Esophagus squamous epithelium (tissue), 5 donors: ENCODE data around the gene GRID2. TPM values are rescaled to one million over a fixed set of nuclear protein-coding genes. Genes with fewer than 3 reads are reported as not detected.

ENCODE experiments used
- DNase-seq: peaks from one replicate; lab custom pipeline; 2025; lab: John Stamatoyannopoulos, UW
- H3K27ac ChIP-seq, 4 donors: fragments of 200-600 bp; sonication (generic); one replicate each; pipeline ENCODE4 v1.5.1; 2016 to 2019; ENCODE audit warnings: mild to moderate bottlenecking in 1 of 4
- H3K27me3 ChIP-seq, 4 donors: fragments of 200-600 bp; sonication (generic); 1 replicate in 3 of 4; 2 replicates in 1 of 4; pipeline versions ENCODE4 v1.5.1 to v1.6.0; 2017 to 2021; ENCODE audit warnings: antibody characterized with exemption in 1 of 4
- H3K36me3 ChIP-seq, 3 donors: fragments of 200-600 bp; sonication (generic); one replicate each; pipeline ENCODE4 v1.5.1; 2016 to 2019
- H3K4me1 ChIP-seq, 3 donors: fragments of 200-600 bp; sonication (generic); one replicate each; pipeline ENCODE4 v1.5.1; 2017 to 2019
- H3K4me3 ChIP-seq, 4 donors: fragments of 200-600 bp; sonication (generic); 1 replicate in 3 of 4; 2 replicates in 1 of 4; pipeline ENCODE4 v1.5.1; 2016 to 2019; ENCODE audit warnings: mild to moderate bottlenecking in 2 of 4, moderate library complexity in 1 of 4
- H3K9me3 ChIP-seq, 3 donors: fragments of 200-600 bp; sonication (generic); one replicate each; pipeline ENCODE4 v1.5.1; 2016 to 2019
- POLR2A ChIP-seq, 4 donors: fragments of 450-650 bp; IDR thresholded peaks; one replicate each; pipeline ENCODE4 v1.6.1; 2017; ENCODE audit warnings: antibody characterized with exemption in 4 of 4, mild to moderate bottlenecking in 4 of 4, moderate library complexity in 3 of 4
- WGBS, 2 donors: methylation state at CpG; one replicate each; pipeline ENCODE4 v1.1.5; 2018; 5-methylcytosine and 5-hydroxymethylcytosine counted together
- intact Hi-C: fragments of 100-400 bp; cut with DNase I; formaldehyde crosslinking; loops from one replicate; pipeline ENCODE4 v1.15.0; 2022
- total RNA-seq, 4 donors: library from RNA; depleted of rRNA; stranded (reverse); fragments of >200 nt; gene quantifications; one replicate each; pipeline ENCODE4 v1.1.0, GENCODE V29; 2016
- TF ChIP-seq, protein P1 (sequence below), 6 experiments: fragments of 450-650 bp in 4 of 6; fragments of 200-600 bp in 2 of 6; sonication (generic) in 2 of 6; IDR thresholded peaks; one replicate each; pipeline ENCODE4 v1.5.1; 2016 to 2019; ENCODE audit warnings: antibody characterized with exemption in 6 of 6, mild to moderate bottlenecking in 4 of 6, moderate library complexity in 4 of 6
- donor health status: DM: yes; HTN: yes; CAD: no.

GRID2 gene
- total RNA-seq, 4 donors from 2014 or later = not detected

DNA sequence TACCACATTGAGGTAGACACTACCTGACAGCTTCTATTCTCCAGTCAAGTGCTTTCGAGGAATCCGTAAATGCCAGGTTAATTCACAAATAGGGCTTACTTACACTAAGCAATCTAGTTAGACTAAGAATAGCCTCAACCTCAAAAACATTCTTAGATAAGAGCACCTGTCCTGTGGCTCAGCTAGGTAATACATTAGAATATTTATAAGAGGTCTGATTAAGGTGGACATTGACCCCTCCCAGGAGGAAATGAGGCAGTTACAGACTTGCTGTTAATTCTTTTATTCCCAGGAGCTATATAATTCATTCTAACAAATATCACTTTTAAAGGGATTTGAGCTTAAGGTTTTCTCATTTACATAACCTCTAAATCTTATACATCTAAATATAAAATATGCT lies 758.1 kb downstream of the GRID2 start:
- Histone ChIP-seq H3K27me3 (no peaks in the 10 kb centered on the region), H3K9me3 (no peaks in the 10 kb centered on the region), H3K36me3 (no peaks in the 10 kb centered on the region), H3K4me1 (no peaks in the 10 kb centered on the region), H3K27ac (no peak overlapping the region), H3K4me3 (no peak overlapping the region)
- no peak for TF ChIP-seq POLR2A (IDR thresholded peaks at IDR 0.05)
- TF ChIP-seq, protein P1, sequence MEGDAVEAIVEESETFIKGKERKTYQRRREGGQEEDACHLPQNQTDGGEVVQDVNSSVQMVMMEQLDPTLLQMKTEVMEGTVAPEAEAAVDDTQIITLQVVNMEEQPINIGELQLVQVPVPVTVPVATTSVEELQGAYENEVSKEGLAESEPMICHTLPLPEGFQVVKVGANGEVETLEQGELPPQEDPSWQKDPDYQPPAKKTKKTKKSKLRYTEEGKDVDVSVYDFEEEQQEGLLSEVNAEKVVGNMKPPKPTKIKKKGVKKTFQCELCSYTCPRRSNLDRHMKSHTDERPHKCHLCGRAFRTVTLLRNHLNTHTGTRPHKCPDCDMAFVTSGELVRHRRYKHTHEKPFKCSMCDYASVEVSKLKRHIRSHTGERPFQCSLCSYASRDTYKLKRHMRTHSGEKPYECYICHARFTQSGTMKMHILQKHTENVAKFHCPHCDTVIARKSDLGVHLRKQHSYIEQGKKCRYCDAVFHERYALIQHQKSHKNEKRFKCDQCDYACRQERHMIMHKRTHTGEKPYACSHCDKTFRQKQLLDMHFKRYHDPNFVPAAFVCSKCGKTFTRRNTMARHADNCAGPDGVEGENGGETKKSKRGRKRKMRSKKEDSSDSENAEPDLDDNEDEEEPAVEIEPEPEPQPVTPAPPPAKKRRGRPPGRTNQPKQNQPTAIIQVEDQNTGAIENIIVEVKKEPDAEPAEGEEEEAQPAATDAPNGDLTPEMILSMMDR (IDR thresholded peaks at IDR 0.05) = no peak
- DNase-seq = no peak
- intact Hi-C loops = no loop called here
- WGBS, 2 donors = 82 to 96% methylated on average over 2 of the region's 2 CpGs

DNA sequence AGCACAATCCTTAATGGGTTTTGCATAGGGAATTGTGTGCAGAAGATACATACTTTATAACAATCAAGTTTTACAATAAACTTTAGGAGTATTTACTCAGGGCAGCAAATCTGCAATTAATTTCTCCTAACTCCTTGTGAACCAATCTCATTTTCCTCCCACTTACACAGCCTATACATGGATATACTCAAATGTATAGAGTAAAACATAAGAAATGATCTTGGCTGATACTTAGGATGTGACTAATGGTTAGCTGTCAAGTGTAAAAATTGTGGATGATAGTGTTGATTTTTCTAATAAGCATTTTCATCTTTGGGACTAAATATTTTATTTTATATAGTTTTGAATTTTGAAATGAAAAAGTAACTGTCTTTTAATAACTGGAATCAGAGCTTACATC lies 759.6 kb downstream of the GRID2 start:
- Histone ChIP-seq H3K9me3 (no peaks in the 10 kb centered on the region), H3K27ac (no peak overlapping the region), H3K27me3 (no peaks in the 10 kb centered on the region), H3K4me3 (no peak overlapping the region), H3K36me3 (no peaks in the 10 kb centered on the region), H3K4me1 (no peaks in the 10 kb centered on the region)
- TF ChIP-seq, protein P1 (IDR thresholded peaks at IDR 0.05) = no peak
- TF ChIP-seq POLR2A (IDR thresholded peaks at IDR 0.05) = no peak
- intact Hi-C loops = no loop called here
- no peak for DNase-seq

DNA sequence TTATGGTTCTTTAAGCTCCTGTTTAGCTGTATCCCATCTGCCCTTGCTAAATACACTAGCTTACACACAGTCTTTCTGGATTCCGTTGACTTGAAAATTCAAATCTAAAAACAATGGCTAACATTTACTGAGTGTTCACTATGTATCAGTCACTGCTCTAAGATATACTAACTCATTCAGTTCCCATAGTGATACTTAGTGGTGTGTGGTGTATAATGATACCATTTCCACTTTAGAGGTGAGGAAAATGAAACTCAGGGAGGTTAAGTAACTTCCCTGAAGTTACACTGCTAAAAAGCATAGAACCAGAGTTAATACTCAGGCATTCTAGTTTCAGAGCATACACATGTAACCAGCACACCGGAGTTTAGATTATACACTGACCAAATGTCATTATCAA lies 762.0 kb downstream of the GRID2 start:
- TF ChIP-seq, protein P1 (IDR thresholded peaks at IDR 0.05) = no peak
- TF ChIP-seq POLR2A (IDR thresholded peaks at IDR 0.05) = no peak
- 84 to 95% methylated on average over 2 of the region's 2 CpGs for WGBS, 2 donors
- Histone ChIP-seq H3K27ac (no peak overlapping the region), H3K27me3 (no peaks in the 10 kb centered on the region), H3K9me3 (no peaks in the 10 kb centered on the region), H3K4me3 (no peak overlapping the region), H3K36me3 (no peaks in the 10 kb centered on the region), H3K4me1 (no peaks in the 10 kb centered on the region)
- no peak for DNase-seq
- intact Hi-C loops = no loop called here

DNA sequence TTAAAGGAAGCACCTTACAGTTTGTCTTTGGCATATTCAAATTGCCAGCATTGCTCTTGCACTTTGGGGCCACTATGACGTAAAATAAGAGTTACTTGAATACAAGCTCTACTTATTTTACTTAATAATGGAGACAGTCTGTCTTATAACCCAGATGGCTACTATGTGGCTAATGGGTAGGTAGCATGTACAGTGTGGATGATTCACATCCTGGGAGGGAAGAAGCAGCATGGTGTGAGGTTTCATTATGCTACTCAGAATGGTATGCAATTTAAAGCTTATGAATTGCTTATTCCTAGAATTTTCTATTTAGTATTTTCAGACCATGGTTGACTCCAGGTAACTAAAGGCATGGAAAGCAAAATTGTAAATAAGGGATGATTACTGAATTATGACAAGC lies 763.0 kb downstream of the GRID2 start:
- no peaks in the 10 kb centered on the region for H3K4me1 ChIP-seq
- H3K27ac ChIP-seq = no peak overlapping the region
- no peak overlapping the region for H3K4me3 ChIP-seq
- no peak for TF ChIP-seq POLR2A (IDR thresholded peaks at IDR 0.05)
- TF ChIP-seq, protein P1 (IDR thresholded peaks at IDR 0.05) = no peak
- H3K27me3 ChIP-seq = no peaks in the 10 kb centered on the region
- 75 to 78% methylated on average over 1 of the region's 1 CpG for WGBS, 2 donors
- intact Hi-C loops = no loop called here
- no peak for DNase-seq
- no peaks in the 10 kb centered on the region for H3K9me3 ChIP-seq
- H3K36me3 ChIP-seq = no peaks in the 10 kb centered on the region

DNA sequence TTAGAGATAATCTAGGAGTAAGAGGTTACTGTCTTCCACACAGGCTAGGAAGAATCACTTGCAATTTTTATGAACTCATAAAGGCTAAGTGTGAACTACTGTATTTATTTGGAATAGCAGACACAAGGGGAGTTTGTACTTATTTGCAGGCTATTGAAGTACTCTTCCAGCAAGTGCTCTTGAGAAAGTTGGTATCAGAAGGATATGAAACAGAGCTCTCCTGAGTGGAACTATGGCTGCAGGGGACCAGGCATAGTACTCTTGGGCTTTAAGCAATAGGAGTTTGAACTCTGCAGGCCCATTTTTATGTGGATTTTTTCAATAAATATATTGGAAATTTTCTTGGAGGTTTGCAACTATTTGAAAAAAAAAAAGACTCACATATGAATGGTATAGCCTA lies 768.5 kb downstream of the GRID2 start:
- intact Hi-C loops = no loop called here
- H3K4me1 ChIP-seq = no peaks in the 10 kb centered on the region
- H3K36me3 ChIP-seq = no peaks in the 10 kb centered on the region
- H3K9me3 ChIP-seq = no peaks in the 10 kb centered on the region
- no peak overlapping the region for H3K4me3 ChIP-seq
- no peak overlapping the region for H3K27ac ChIP-seq
- no peaks in the 10 kb centered on the region for H3K27me3 ChIP-seq
- no peak for DNase-seq
- no peak for TF ChIP-seq POLR2A (IDR thresholded peaks at IDR 0.05)
- TF ChIP-seq, protein P1 (IDR thresholded peaks at IDR 0.05) = no peak
